Liver (tissue), 9 donors: ENCODE measurements around the gene CLASRP. TPM values are rescaled to one million over a fixed set of nuclear protein-coding genes. Genes with fewer than 3 reads are reported as not detected.

Experiments
- DNase-seq: peaks from one replicate; pipeline ENCODE4 v3.0.0-alpha.2; 2017; ENCODE audit warnings: low spot score
- H3K27ac ChIP-seq, 2 donors: one replicate each; pipeline ENCODE4 v1.7.0; 2013; ENCODE audit warnings: inconsistent platforms in 2 of 2, low read length in 2 of 2, control low read depth in 1 of 2, low read depth in 1 of 2, mild to moderate bottlenecking in 1 of 2
- H3K27me3 ChIP-seq, 4 donors: one replicate each; pipeline versions ENCODE4 v1.6.1 to v1.7.0; 2013; ENCODE audit warnings: low read length in 3 of 4, inconsistent platforms in 1 of 4, mild to moderate bottlenecking in 1 of 4, moderate library complexity in 1 of 4; ENCODE audit not compliant: control insufficient read depth in 4 of 4, insufficient read depth in 4 of 4
- H3K36me3 ChIP-seq, 4 donors: one replicate each; pipeline versions ENCODE4 v1.6.1 to v1.7.0; 2013; ENCODE audit warnings: low read length in 3 of 4, mild to moderate bottlenecking in 3 of 4, low read depth in 1 of 4, moderate library complexity in 1 of 4; ENCODE audit not compliant: control insufficient read depth in 4 of 4, insufficient read depth in 3 of 4
- H3K4me1 ChIP-seq, 4 donors: one replicate each; pipeline versions ENCODE4 v1.6.1 to v1.7.0; 2013; ENCODE audit warnings: low read length in 3 of 4, mild to moderate bottlenecking in 3 of 4, moderate library complexity in 1 of 4; ENCODE audit not compliant: control insufficient read depth in 4 of 4, insufficient read depth in 4 of 4
- H3K4me3 ChIP-seq, 3 donors: one replicate each; pipeline versions ENCODE4 v1.6.1 to v1.7.0; 2013; ENCODE audit warnings: low read length in 3 of 3, control low read depth in 1 of 3, low read depth in 1 of 3, mild to moderate bottlenecking in 1 of 3
- H3K9ac ChIP-seq, 2 donors: one replicate each; pipeline ENCODE4 v1.7.0; 2013; ENCODE audit warnings: low read length in 2 of 2, mild to moderate bottlenecking in 2 of 2, moderate library complexity in 2 of 2, control low read depth in 1 of 2, low read depth in 1 of 2
- H3K9me3 ChIP-seq, 4 donors: one replicate each; pipeline versions ENCODE4 v1.6.1 to v1.7.0; 2013; ENCODE audit warnings: low read length in 3 of 4; ENCODE audit not compliant: control insufficient read depth in 4 of 4
- CTCF ChIP-seq: fragments of 150-350 bp; IDR thresholded peaks from 2 replicates; pipeline ENCODE4 v1.5.1; 2017; ENCODE audit warnings: improper control_type of control experiment, low read depth, low read length; ENCODE audit not compliant: missing input control
- EGR1 ChIP-seq, 2 donors: IDR thresholded peaks; 2 replicates each; pipeline ENCODE4 v1.6.1; 2016 to 2018; ENCODE audit warnings: antibody characterized with exemption in 2 of 2, low read depth in 2 of 2
- FOXA1 ChIP-seq: IDR thresholded peaks from 2 replicates; pipeline ENCODE4 v1.6.1; 2016; ENCODE audit warnings: antibody characterized with exemption
- FOXA2 ChIP-seq: IDR thresholded peaks from 2 replicates; pipeline ENCODE4 v1.6.1; 2016; ENCODE audit warnings: antibody characterized with exemption
- GABPA ChIP-seq, 2 donors: IDR thresholded peaks in 1 of 2; conservative IDR thresholded peaks in 1 of 2; 2 replicates each; pipeline ENCODE4 v1.6.1; 2016; ENCODE audit warnings: antibody characterized with exemption in 2 of 2, mild to moderate bottlenecking in 1 of 2, moderate library complexity in 1 of 2
- HNF4A ChIP-seq, 2 donors: conservative IDR thresholded peaks; 2 replicates each; pipeline ENCODE4 v1.6.1; 2016; ENCODE audit warnings: antibody characterized with exemption in 2 of 2, mild to moderate bottlenecking in 2 of 2
- HNF4G ChIP-seq: IDR thresholded peaks from 2 replicates; pipeline ENCODE4 v1.6.1; 2016; ENCODE audit warnings: antibody characterized with exemption
- JUND ChIP-seq, 2 donors: IDR thresholded peaks; 2 replicates each; pipeline ENCODE4 v1.6.1; 2016; ENCODE audit warnings: antibody characterized with exemption in 2 of 2
- NR2F2 ChIP-seq: IDR thresholded peaks from 2 replicates; pipeline ENCODE4 v1.6.1; 2016; ENCODE audit warnings: antibody characterized with exemption
- RAD21 ChIP-seq, 2 donors: IDR thresholded peaks; 2 replicates each; pipeline ENCODE4 v1.6.1; 2016; ENCODE audit warnings: antibody characterized with exemption in 2 of 2, mild to moderate bottlenecking in 2 of 2
- REST ChIP-seq: IDR thresholded peaks from 2 replicates; pipeline ENCODE4 v1.6.1; 2016; ENCODE audit warnings: antibody characterized with exemption, mild to moderate bottlenecking
- RXRA ChIP-seq, 2 donors: IDR thresholded peaks; 2 replicates each; pipeline ENCODE4 v1.6.1; 2017 to 2018; ENCODE audit warnings: antibody characterized with exemption in 2 of 2, mild to moderate bottlenecking in 1 of 2
- SP1 ChIP-seq: IDR thresholded peaks from 2 replicates; pipeline ENCODE4 v1.6.1; 2018; ENCODE audit warnings: antibody characterized with exemption, mild to moderate bottlenecking
- YY1 ChIP-seq: IDR thresholded peaks from 2 replicates; pipeline ENCODE4 v1.6.1; 2016; ENCODE audit warnings: antibody characterized with exemption, mild to moderate bottlenecking
- WGBS: extraction: QIAGEN DNeasy Blood & Tissue Kit; methylation state at CpG from one replicate; pipeline ENCODE4 v1.1.7; 2013; 5-methylcytosine and 5-hydroxymethylcytosine counted together
- polyA plus RNA-seq, 2 donors: library from polyadenylated mRNA; stranded (reverse) in 1 of 2; unstranded in 1 of 2; fragments of 200-250 nt in 1 of 2; fragments of >200 nt in 1 of 2; fragmentation: Nextera tagmentation in 1 of 2; extraction: Ambion mirVana in 1 of 2; gene quantifications; one replicate each; pipeline versions ENCODE4 v1.2.1 to v1.2.3, GENCODE V29; 2013 to 2015
- total RNA-seq, 2 donors: library from RNA; depleted of rRNA; stranded (reverse); fragments of >200 nt; gene quantifications; one replicate each; pipeline ENCODE4 v1.2.3, GENCODE V29; 2014
- TF ChIP-seq, protein P1 (sequence below): IDR thresholded peaks from 2 replicates; pipeline ENCODE4 v1.6.1; 2016; ENCODE audit warnings: antibody characterized with exemption
- TF ChIP-seq, protein P2 (sequence below): IDR thresholded peaks from 2 replicates; pipeline ENCODE4 v1.6.1; 2016; ENCODE audit warnings: antibody characterized with exemption
- donor health status: healthy.
- donor health status: healthy.
- donor health status: healthy.
- donor health status: healthy.
- donor health status: healthy.

CLASRP gene
- total and polyA plus RNA-seq, 4 donors, result 9.0 to 44.3 (median 12.8) TPM

DNA sequence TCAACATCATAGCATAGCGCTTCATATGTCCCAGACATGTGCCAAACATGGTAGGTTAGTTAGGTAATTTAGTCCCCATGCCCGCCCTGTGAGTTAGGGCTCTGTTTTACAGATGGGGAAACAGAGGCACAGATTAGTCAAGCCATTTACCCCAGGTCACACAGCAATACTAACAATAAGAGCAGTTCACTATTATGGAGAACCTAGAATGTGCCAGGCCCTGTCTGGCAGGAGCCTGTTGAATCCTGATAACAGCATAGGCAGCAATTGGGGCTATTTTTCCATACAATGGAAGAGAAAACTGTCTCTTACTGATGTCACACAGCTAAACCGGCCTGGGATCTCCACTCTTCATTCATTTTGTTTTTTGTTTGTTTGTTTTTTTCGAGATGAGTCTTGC is 47.6 kb downstream of the CLASRP start:
- H3K27me3 ChIP-seq, result no peaks in the 10 kb centered on the region
- H3K4me3 ChIP-seq, result no peak overlapping the region
- H3K9me3 ChIP-seq, result no peaks in the 10 kb centered on the region
- 95% methylated on average over 4 of the region's 4 CpGs for WGBS
- H3K36me3 ChIP-seq, result peaks cover 2 to 19% (median 10%) of the 10 kb centered on the region in 4 donors
- no peak overlapping the region for H3K9ac ChIP-seq
- peaks cover 0 to 12% (median 9%) of the 10 kb centered on the region in 4 donors for H3K4me1 ChIP-seq
- no peak overlapping the region for H3K27ac ChIP-seq
- TF ChIP-seq, protein P1, sequence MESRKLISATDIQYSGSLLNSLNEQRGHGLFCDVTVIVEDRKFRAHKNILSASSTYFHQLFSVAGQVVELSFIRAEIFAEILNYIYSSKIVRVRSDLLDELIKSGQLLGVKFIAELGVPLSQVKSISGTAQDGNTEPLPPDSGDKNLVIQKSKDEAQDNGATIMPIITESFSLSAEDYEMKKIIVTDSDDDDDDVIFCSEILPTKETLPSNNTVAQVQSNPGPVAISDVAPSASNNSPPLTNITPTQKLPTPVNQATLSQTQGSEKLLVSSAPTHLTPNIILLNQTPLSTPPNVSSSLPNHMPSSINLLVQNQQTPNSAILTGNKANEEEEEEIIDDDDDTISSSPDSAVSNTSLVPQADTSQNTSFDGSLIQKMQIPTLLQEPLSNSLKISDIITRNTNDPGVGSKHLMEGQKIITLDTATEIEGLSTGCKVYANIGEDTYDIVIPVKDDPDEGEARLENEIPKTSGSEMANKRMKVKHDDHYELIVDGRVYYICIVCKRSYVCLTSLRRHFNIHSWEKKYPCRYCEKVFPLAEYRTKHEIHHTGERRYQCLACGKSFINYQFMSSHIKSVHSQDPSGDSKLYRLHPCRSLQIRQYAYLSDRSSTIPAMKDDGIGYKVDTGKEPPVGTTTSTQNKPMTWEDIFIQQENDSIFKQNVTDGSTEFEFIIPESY, result no peak
- TF ChIP-seq HNF4A (conservative IDR thresholded peaks at IDR 0.05) (no peak), SP1 (no peak), EGR1 (IDR thresholded peaks at IDR 0.05; ENCODE audit: low read depth in 2 of 2) (no peak), HNF4G (no peak), GABPA (IDR thresholded peaks at IDR 0.05 in 1 of 2, conservative IDR thresholded peaks at IDR 0.05 in 1 of 2) (no peak), YY1 (no peak), RXRA (IDR thresholded peaks at IDR 0.05) (no peak), NR2F2 (no peak), CTCF (no peak), RAD21 (IDR thresholded peaks at IDR 0.05) (no peak), REST (no peak), JUND (IDR thresholded peaks at IDR 0.05) (no peak), FOXA2 (no peak)
- TF ChIP-seq, protein P2, sequence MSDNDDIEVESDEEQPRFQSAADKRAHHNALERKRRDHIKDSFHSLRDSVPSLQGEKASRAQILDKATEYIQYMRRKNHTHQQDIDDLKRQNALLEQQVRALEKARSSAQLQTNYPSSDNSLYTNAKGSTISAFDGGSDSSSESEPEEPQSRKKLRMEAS, result no peak
- no peak for DNase-seq

DNA sequence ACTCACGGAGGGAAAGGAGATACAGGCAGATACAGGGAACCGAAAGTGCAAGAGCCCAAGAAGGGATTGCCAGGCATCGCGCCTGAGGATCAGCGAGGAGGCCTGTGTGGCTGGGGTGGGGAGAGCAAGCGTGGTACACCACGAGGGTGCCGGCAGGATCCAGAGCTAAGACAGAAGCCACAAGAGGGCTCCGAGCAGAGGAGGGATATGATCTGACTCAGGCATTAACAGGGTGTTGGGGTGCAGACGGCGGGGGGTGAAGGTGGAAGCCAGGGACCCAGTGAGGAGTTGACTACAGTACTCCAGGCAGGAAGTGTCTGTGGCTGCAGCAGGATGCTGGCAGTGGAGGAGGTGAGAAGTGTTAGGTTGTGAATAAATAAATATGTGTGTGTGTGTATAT is 48.7 kb downstream of the CLASRP start:
- no peaks in the 10 kb centered on the region for H3K27me3 ChIP-seq
- H3K4me1 ChIP-seq, result peaks cover 0 to 19% (median 13%) of the 10 kb centered on the region in 4 donors
- DNase-seq, result no peak
- no peaks in the 10 kb centered on the region for H3K9me3 ChIP-seq
- no peak overlapping the region for H3K9ac ChIP-seq
- no peak overlapping the region for H3K27ac ChIP-seq
- 73% methylated on average over 11 of the region's 11 CpGs for WGBS
- peaks cover 0 to 11% (median 5%) of the 10 kb centered on the region in 4 donors for H3K36me3 ChIP-seq
- TF ChIP-seq SP1 (no peak), EGR1 (IDR thresholded peaks at IDR 0.05; ENCODE audit: low read depth in 2 of 2) (no peak), RXRA (IDR thresholded peaks at IDR 0.05) (no peak), JUND (IDR thresholded peaks at IDR 0.05) (no peak), CTCF (no peak), YY1 (no peak), GABPA (IDR thresholded peaks at IDR 0.05 in 1 of 2, conservative IDR thresholded peaks at IDR 0.05 in 1 of 2) (no peak), FOXA1 (no peak)
- TF ChIP-seq, protein P1, result no peak
- H3K4me3 ChIP-seq, result no peak overlapping the region
